Hepatocyte (in vitro differentiated cells): ENCODE data around the gene USP10.

Source experiments
- CTCF ChIP-seq: fragments of 200-600 bp; sonication (generic); IDR thresholded peaks from 2 replicates; pipeline ENCODE4 v1.5.1; 2016; ENCODE audit warnings: antibody characterized with exemption, mild to moderate bottlenecking; ENCODE audit not compliant: poor library complexity
- EZH2 ChIP-seq: fragments of 200-600 bp; sonication (generic); IDR thresholded peaks from 2 replicates; pipeline ENCODE4 v1.6.1; 2016; ENCODE audit warnings: antibody characterized with exemption, mild to moderate bottlenecking, borderline replicate concordance
- EZH2phosphoT487 ChIP-seq: fragments of 200-600 bp; sonication (generic); IDR thresholded peaks from one replicate; pipeline ENCODE4 v1.6.1; 2018; ENCODE audit warnings: antibody characterized with exemption, mild to moderate bottlenecking, low read depth, moderate library complexity; ENCODE audit not compliant: unreplicated experiment, severe bottlenecking

GRCh38 chr16:84662471-84662870 lies 37.3 kb upstream of the USP10 start:
- TF ChIP-seq CTCF = no peak
- TF ChIP-seq EZH2phosphoT487 = no peak
- TF ChIP-seq EZH2 = no peak
